ENCODE measurements around the gene DEPP1. TPM values are rescaled to one million over a fixed set of nuclear protein-coding genes. Genes with fewer than 3 reads are reported as not detected.

Gene DEPP1
- total and polyA plus RNA-seq, 2 of the 13 experiments (the other 11 are each of a cell fraction or from before 2014, with no cell fraction given), result 14.8 to 270 TPM

DNA sequence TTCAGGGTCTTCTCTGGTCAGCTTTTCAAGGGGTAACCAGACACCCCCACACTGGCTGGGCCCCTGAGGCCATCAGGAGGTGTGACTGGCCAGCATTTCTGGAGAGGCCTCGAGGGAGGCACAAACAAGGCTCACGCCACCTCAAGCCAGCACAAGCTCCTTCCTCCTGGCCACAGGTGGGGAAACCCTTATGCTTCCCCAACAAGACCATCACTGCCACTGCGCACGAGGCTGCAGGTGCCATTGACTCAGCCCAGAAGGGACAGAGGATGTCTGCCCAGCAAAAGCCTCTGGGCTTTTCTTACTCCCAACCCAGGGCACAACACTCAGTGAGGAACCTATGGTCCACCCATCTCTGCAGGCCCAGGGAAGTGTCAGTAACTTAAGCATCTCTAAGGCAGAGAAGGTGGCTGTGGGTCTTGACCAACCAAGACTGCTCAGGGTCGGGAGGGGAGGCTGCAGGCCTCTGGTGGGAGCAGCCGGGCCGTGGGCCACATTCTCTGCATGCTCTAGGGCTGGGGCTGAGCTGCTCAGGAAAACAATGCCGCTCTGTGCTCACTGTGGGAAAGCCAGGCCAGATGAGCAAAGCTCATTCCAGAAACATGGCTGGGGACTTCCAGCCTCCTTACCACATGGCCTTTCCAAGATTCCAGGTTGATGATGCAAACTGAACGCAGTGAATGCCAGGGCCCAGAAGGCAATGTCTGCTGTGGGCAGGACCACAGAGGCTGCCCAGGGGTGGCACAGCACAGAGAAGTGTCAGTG is 43.2 kb downstream of the DEPP1 start (continued):
- TF ChIP-seq, protein P1, sequence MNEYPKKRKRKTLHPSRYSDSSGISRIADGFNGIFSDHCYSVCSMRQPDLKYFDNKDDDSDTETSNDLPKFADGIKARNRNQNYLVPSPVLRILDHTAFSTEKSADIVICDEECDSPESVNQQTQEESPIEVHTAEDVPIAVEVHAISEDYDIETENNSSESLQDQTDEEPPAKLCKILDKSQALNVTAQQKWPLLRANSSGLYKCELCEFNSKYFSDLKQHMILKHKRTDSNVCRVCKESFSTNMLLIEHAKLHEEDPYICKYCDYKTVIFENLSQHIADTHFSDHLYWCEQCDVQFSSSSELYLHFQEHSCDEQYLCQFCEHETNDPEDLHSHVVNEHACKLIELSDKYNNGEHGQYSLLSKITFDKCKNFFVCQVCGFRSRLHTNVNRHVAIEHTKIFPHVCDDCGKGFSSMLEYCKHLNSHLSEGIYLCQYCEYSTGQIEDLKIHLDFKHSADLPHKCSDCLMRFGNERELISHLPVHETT (CRISPR knock-in tag; conservative IDR thresholded peaks at IDR 0.05), result peak; percentile 36; the same call in 1 of the 2 replicates
- peak; percentile 76; the same call in 1 of the 2 replicates for TF ChIP-seq ZSCAN31 (CRISPR knock-in tag; IDR thresholded peaks at IDR 0.05; ENCODE audit: low read depth)
- TF ChIP-seq, protein P2, sequence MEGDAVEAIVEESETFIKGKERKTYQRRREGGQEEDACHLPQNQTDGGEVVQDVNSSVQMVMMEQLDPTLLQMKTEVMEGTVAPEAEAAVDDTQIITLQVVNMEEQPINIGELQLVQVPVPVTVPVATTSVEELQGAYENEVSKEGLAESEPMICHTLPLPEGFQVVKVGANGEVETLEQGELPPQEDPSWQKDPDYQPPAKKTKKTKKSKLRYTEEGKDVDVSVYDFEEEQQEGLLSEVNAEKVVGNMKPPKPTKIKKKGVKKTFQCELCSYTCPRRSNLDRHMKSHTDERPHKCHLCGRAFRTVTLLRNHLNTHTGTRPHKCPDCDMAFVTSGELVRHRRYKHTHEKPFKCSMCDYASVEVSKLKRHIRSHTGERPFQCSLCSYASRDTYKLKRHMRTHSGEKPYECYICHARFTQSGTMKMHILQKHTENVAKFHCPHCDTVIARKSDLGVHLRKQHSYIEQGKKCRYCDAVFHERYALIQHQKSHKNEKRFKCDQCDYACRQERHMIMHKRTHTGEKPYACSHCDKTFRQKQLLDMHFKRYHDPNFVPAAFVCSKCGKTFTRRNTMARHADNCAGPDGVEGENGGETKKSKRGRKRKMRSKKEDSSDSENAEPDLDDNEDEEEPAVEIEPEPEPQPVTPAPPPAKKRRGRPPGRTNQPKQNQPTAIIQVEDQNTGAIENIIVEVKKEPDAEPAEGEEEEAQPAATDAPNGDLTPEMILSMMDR (CRISPR knock-in tag; IDR thresholded peaks at IDR 0.05), result peak; percentile 50
- TF ChIP-seq ZNF556 (CRISPR knock-in tag; IDR thresholded peaks at IDR 0.05; ENCODE audit: borderline replicate concordance), result no peak
- peak; percentile 85 for TF ChIP-seq ZNF768 (CRISPR knock-in tag; IDR thresholded peaks at IDR 0.05)
- TF ChIP-seq, protein P3, sequence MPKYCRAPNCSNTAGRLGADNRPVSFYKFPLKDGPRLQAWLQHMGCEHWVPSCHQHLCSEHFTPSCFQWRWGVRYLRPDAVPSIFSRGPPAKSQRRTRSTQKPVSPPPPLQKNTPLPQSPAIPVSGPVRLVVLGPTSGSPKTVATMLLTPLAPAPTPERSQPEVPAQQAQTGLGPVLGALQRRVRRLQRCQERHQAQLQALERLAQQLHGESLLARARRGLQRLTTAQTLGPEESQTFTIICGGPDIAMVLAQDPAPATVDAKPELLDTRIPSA (CRISPR knock-in tag; IDR thresholded peaks at IDR 0.05; ENCODE audit: borderline replicate concordance), result no peak
- TF ChIP-seq, protein P4, sequence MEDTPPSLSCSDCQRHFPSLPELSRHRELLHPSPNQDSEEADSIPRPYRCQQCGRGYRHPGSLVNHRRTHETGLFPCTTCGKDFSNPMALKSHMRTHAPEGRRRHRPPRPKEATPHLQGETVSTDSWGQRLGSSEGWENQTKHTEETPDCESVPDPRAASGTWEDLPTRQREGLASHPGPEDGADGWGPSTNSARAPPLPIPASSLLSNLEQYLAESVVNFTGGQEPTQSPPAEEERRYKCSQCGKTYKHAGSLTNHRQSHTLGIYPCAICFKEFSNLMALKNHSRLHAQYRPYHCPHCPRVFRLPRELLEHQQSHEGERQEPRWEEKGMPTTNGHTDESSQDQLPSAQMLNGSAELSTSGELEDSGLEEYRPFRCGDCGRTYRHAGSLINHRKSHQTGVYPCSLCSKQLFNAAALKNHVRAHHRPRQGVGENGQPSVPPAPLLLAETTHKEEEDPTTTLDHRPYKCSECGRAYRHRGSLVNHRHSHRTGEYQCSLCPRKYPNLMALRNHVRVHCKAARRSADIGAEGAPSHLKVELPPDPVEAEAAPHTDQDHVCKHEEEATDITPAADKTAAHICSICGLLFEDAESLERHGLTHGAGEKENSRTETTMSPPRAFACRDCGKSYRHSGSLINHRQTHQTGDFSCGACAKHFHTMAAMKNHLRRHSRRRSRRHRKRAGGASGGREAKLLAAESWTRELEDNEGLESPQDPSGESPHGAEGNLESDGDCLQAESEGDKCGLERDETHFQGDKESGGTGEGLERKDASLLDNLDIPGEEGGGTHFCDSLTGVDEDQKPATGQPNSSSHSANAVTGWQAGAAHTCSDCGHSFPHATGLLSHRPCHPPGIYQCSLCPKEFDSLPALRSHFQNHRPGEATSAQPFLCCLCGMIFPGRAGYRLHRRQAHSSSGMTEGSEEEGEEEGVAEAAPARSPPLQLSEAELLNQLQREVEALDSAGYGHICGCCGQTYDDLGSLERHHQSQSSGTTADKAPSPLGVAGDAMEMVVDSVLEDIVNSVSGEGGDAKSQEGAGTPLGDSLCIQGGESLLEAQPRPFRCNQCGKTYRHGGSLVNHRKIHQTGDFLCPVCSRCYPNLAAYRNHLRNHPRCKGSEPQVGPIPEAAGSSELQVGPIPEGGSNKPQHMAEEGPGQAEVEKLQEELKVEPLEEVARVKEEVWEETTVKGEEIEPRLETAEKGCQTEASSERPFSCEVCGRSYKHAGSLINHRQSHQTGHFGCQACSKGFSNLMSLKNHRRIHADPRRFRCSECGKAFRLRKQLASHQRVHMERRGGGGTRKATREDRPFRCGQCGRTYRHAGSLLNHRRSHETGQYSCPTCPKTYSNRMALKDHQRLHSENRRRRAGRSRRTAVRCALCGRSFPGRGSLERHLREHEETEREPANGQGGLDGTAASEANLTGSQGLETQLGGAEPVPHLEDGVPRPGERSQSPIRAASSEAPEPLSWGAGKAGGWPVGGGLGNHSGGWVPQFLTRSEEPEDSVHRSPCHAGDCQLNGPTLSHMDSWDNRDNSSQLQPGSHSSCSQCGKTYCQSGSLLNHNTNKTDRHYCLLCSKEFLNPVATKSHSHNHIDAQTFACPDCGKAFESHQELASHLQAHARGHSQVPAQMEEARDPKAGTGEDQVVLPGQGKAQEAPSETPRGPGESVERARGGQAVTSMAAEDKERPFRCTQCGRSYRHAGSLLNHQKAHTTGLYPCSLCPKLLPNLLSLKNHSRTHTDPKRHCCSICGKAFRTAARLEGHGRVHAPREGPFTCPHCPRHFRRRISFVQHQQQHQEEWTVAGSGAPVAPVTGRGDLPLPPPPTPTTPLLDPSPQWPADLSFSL (CRISPR knock-in tag; IDR thresholded peaks at IDR 0.05), result 0 out of 2 replicates have a peak, but pooled peaks have one; percentile 24
- TF ChIP-seq, protein P5, sequence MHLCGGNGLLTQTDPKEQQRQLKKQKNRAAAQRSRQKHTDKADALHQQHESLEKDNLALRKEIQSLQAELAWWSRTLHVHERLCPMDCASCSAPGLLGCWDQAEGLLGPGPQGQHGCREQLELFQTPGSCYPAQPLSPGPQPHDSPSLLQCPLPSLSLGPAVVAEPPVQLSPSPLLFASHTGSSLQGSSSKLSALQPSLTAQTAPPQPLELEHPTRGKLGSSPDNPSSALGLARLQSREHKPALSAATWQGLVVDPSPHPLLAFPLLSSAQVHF (CRISPR knock-in tag; IDR thresholded peaks at IDR 0.05), result peak; percentile 82; the same call in 1 of the 2 replicates
- no peak for TF ChIP-seq CBX2 (IDR thresholded peaks at IDR 0.05; ENCODE audit: low read depth, low read length)
- no peak for TF ChIP-seq CBX2 (CRISPR knock-in tag; IDR thresholded peaks at IDR 0.05; ENCODE audit: low read depth)
- TF ChIP-seq, protein P6, sequence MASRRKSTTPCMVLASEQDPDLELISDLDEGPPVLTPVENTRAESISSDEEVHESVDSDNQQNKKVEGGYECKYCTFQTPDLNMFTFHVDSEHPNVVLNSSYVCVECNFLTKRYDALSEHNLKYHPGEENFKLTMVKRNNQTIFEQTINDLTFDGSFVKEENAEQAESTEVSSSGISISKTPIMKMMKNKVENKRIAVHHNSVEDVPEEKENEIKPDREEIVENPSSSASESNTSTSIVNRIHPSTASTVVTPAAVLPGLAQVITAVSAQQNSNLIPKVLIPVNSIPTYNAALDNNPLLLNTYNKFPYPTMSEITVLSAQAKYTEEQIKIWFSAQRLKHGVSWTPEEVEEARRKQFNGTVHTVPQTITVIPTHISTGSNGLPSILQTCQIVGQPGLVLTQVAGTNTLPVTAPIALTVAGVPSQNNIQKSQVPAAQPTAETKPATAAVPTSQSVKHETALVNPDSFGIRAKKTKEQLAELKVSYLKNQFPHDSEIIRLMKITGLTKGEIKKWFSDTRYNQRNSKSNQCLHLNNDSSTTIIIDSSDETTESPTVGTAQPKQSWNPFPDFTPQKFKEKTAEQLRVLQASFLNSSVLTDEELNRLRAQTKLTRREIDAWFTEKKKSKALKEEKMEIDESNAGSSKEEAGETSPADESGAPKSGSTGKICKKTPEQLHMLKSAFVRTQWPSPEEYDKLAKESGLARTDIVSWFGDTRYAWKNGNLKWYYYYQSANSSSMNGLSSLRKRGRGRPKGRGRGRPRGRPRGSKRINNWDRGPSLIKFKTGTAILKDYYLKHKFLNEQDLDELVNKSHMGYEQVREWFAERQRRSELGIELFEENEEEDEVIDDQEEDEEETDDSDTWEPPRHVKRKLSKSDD (CRISPR knock-in tag; IDR thresholded peaks at IDR 0.05; ENCODE audit: low read depth), result peak; percentile 57; the same call in 1 of the 2 replicates
- TF ChIP-seq KAT7 (CRISPR knock-in tag; IDR thresholded peaks at IDR 0.05; ENCODE audit: borderline replicate concordance), result no peak
